ENCODE data around the gene SBNO1.
"Not testable (repeated sequence)": the region's sequence is repeated elsewhere in the genome, so short reads cannot be mapped to it uniquely, and the experiment has no call there.

The SBNO1 gene

GRCh38 chr12:123364532-123365024, at the start of gene SBNO1:
SBNO1 (minus strand) TSS chr12:123364847; CDS start chr12:123350441, 14,406 bp downstream.
- peak within 1 kb of the TSS; percentile 91 for H3K4me3 Mint-ChIP-seq
- peak within 1 kb of the TSS; percentile 95 for H3K27ac Mint-ChIP-seq
- no peaks in the 10 kb centered on the region for H3K27me3 Mint-ChIP-seq (ENCODE audit: low read depth)
- H3K9me3 Mint-ChIP-seq, result no peaks in the 10 kb centered on the region
- peaks cover 16% of the 10 kb centered on the region for H3K4me1 Mint-ChIP-seq (ENCODE audit: low read depth)
- H3K36me3 Mint-ChIP-seq (ENCODE audit: low read depth), result no peaks in the 10 kb centered on the region

GRCh38 chr12:123410041-123410412, 45.4 kb upstream of the SBNO1 start:
- H3K36me3 Mint-ChIP-seq (ENCODE audit: low read depth), result peaks cover 16% of the 10 kb centered on the region
- no peaks in the 10 kb centered on the region for H3K4me1 Mint-ChIP-seq (ENCODE audit: low read depth)
- no peak overlapping the region for H3K4me3 Mint-ChIP-seq
- H3K27ac Mint-ChIP-seq, result no peak overlapping the region
- no peaks in the 10 kb centered on the region for H3K9me3 Mint-ChIP-seq
- no peaks in the 10 kb centered on the region for H3K27me3 Mint-ChIP-seq (ENCODE audit: low read depth)

DNA sequence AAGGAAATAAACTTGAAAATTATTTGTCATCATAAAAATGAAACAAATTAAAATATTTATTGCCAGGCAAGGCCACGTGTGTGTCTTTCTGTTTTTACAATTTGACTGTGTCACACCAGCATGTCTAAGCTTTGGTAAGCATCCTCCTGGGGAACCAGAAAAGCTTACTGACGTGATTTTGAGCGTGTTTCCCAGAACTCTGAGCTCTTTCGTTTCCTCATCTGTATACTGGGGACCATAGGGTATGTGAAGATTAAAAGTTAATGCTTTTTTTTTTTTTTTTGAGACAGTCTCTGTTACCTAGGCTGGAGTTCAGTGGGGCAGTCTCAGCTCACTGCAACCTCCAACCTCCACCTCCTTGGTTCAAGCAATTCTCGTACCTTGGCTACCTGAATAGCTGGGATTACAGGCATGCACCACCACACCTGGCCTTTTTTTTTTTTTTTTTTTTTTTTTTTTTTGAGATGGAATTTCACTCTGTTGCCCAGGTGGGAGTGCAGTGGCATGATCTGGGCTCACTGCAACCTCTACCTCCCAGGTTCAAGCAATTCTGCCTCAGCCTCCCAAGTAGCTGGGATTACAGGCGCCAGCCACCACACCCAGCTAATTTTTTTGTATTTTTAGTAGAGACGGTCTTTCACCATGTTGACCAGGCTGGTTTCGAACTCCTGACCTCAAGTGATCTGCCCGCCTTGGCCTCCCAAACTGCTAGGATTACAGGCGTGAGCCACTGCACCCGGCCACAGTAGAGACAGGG, 44.8 kb upstream of the SBNO1 start:
- H3K4me3 Mint-ChIP-seq; H3K4me1 Mint-ChIP-seq (ENCODE audit: low read depth); H3K9me3 Mint-ChIP-seq; H3K27ac Mint-ChIP-seq; H3K27me3 Mint-ChIP-seq (ENCODE audit: low read depth): not testable (repeated sequence)
- H3K36me3 Mint-ChIP-seq (ENCODE audit: low read depth), result peaks cover 20% of the 10 kb centered on the region

DNA sequence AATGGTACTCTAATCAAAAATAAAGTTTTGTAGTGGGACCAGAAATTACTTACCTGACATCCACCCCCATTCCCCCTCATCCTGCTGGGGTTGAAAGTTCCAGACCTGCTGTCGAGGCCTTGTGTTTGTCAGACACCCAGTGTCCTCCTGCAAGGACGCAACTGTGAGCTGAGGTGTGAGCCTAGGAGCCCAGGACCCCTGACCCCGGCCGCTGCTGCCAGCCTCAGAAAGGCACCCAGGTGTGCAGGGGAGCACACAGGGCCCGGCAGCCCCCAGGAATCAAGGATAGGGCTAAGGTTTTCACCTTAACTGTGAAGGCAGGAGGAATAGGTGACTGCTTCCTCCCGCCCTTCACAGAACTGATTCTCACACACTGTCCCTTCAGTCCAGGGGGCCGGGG, 44.0 kb upstream of the SBNO1 start:
- H3K9me3 Mint-ChIP-seq; H3K4me3 Mint-ChIP-seq; H3K27me3 Mint-ChIP-seq (ENCODE audit: low read depth); H3K27ac Mint-ChIP-seq; H3K4me1 Mint-ChIP-seq (ENCODE audit: low read depth): not testable (repeated sequence)
- peaks cover 26% of the 10 kb centered on the region for H3K36me3 Mint-ChIP-seq (ENCODE audit: low read depth)

- not testable (repeated sequence) for H3K27ac Mint-ChIP-seq
- peaks cover 30% of the 10 kb centered on the region for H3K36me3 Mint-ChIP-seq (ENCODE audit: low read depth)
Observed at GRCh38 chr12:123407934-123408333, 43.3 kb upstream of the SBNO1 start.

DNA sequence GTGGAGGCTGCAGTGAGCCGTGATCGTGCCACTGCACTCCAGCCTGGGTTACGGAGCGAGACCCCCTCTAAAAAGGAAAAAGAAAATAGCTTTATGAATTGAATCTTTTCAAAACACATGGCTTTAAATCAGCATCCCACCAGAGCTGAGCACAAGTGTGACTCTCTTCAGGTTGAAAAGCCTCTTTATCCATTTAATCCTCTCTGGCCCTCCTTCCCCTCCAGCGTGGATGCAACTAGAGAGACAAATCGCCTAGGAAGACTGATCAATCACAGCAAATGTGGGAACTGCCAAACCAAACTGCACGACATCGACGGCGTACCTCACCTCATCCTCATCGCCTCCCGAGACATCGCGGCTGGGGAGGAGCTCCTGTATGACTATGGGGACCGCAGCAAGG, 42.6 kb upstream of the SBNO1 start:
- not testable (repeated sequence) for H3K27me3 Mint-ChIP-seq (ENCODE audit: low read depth); H3K4me3 Mint-ChIP-seq; H3K9me3 Mint-ChIP-seq; H3K4me1 Mint-ChIP-seq (ENCODE audit: low read depth); H3K27ac Mint-ChIP-seq
- H3K36me3 Mint-ChIP-seq (ENCODE audit: low read depth), result peaks cover 28% of the 10 kb centered on the region

More at GRCh38 chr12:123407934-123408333, 43.3 kb upstream of the SBNO1 start:
- H3K4me1 Mint-ChIP-seq (ENCODE audit: low read depth); H3K9me3 Mint-ChIP-seq; H3K27me3 Mint-ChIP-seq (ENCODE audit: low read depth); H3K4me3 Mint-ChIP-seq: not testable (repeated sequence)

DNA sequence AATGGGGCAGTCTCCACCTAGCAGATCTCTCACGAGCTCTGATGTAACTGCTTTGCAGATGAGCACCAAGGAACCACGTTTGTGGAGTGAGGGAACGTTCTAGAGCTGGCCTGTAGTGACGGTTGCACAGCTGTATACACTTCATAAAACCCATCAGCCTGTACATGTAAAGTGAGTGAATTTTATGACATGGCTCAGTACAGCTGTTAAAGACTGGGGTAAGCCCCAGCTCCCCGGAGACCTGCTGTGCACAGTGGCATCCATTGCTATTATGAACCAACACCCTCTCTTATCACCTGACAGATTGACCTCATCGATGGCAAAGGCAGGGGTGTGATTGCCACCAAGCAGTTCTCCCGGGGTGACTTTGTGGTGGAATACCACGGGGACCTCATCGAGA, 39.9 kb upstream of the SBNO1 start:
- no peak overlapping the region for H3K27ac Mint-ChIP-seq

GRCh38 chr12:123401753-123402683, 37.4 kb upstream of the SBNO1 start:
- peaks cover 1% of the 10 kb centered on the region for H3K4me1 Mint-ChIP-seq (ENCODE audit: low read depth)
- H3K27me3 Mint-ChIP-seq (ENCODE audit: low read depth), result no peaks in the 10 kb centered on the region
- no peaks in the 10 kb centered on the region for H3K9me3 Mint-ChIP-seq
- H3K36me3 Mint-ChIP-seq (ENCODE audit: low read depth), result peaks cover 25% of the 10 kb centered on the region
- no peak overlapping the region for H3K27ac Mint-ChIP-seq
- H3K4me3 Mint-ChIP-seq, result no peak overlapping the region

More for the DNA sequence above, 39.9 kb upstream of the SBNO1 start:
- no peaks in the 10 kb centered on the region for H3K9me3 Mint-ChIP-seq
- H3K4me3 Mint-ChIP-seq, result no peak overlapping the region
- peaks cover 23% of the 10 kb centered on the region for H3K36me3 Mint-ChIP-seq (ENCODE audit: low read depth)
- no peaks in the 10 kb centered on the region for H3K4me1 Mint-ChIP-seq (ENCODE audit: low read depth)
- H3K27me3 Mint-ChIP-seq (ENCODE audit: low read depth), result no peaks in the 10 kb centered on the region

DNA sequence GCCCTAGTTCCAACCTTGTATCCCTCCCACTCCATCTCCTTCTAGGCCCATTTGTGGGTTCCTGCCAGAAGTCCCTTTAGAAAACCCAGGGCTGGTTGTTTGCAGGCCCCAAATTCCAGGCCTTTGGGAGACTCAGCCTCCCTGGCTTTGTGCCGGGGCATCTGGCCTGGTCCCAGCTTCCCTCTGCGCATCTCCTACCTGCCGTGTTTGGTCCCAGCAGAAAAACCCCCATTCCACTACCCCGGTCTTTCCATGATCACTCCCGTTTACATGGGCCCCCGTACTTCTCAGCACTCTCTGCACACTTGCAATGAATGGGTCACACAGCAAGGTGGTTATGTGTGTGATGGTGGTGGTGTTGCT, 34.6 kb upstream of the SBNO1 start:
- H3K27me3 Mint-ChIP-seq (ENCODE audit: low read depth), result no peaks in the 10 kb centered on the region
- no peak overlapping the region for H3K27ac Mint-ChIP-seq
- H3K36me3 Mint-ChIP-seq (ENCODE audit: low read depth), result peaks cover 33% of the 10 kb centered on the region
- peaks cover 1% of the 10 kb centered on the region for H3K4me1 Mint-ChIP-seq (ENCODE audit: low read depth)
- no peak overlapping the region for H3K4me3 Mint-ChIP-seq
- no peaks in the 10 kb centered on the region for H3K9me3 Mint-ChIP-seq

DNA sequence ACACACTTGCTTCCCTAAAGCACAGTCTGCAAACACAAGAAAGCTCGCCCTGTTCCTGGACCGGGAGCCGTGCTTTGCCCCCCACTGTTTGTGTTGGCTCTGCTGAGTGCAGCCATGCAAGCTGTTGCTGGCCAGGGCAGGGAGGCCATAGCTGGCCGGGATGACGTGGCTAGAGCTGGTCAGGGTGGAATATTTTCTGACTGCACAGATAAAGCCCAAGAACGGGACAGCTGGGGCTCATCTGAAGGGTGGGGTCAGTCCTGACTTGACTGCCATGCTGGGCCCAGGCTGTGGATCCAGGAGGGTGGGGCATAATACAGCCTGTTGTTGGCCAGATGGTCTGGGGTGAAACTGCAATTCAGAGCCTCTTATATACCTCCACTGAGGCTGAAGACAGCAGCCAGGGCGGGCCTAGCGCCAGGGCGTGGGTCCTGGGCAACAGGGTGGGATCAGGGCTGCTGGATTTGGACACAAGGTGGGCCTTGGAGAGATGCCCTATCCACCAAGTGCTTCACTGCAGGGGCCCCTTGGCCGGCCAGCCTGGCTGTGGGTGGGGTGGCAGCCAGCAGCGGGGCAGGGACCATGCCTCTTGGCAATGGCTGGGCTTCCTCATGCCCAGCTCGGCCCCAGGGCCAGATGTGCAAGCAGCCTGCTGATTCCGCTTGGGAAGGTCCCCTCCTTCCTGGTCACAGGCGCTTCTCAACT, 34.1 kb upstream of the SBNO1 start:
- Mint-ChIP-seq H3K4me1 (ENCODE audit: low read depth) (peaks cover 1% of the 10 kb centered on the region), H3K36me3 (ENCODE audit: low read depth) (peaks cover 29% of the 10 kb centered on the region), H3K4me3 (no peak overlapping the region), H3K27me3 (ENCODE audit: low read depth) (no peaks in the 10 kb centered on the region), H3K9me3 (no peaks in the 10 kb centered on the region), H3K27ac (no peak overlapping the region)

- H3K4me1 Mint-ChIP-seq (ENCODE audit: low read depth), result peaks cover 4% of the 10 kb centered on the region
- H3K9me3 Mint-ChIP-seq, result no peaks in the 10 kb centered on the region
- no peak overlapping the region for H3K27ac Mint-ChIP-seq
- no peak overlapping the region for H3K4me3 Mint-ChIP-seq
- H3K27me3 Mint-ChIP-seq (ENCODE audit: low read depth), result no peaks in the 10 kb centered on the region
- H3K36me3 Mint-ChIP-seq (ENCODE audit: low read depth), result peaks cover 23% of the 10 kb centered on the region
Observed at GRCh38 chr12:123398177-123398549, 33.5 kb upstream of the SBNO1 start.

- Mint-ChIP-seq H3K36me3 (ENCODE audit: low read depth) (peaks cover 24% of the 10 kb centered on the region), H3K4me1 (ENCODE audit: low read depth) (peaks cover 6% of the 10 kb centered on the region), H3K4me3 (no peak overlapping the region), H3K27ac (no peak overlapping the region), H3K27me3 (ENCODE audit: low read depth) (no peaks in the 10 kb centered on the region), H3K9me3 (no peaks in the 10 kb centered on the region)
Observed at GRCh38 chr12:123397400-123397799, 32.8 kb upstream of the SBNO1 start.

DNA sequence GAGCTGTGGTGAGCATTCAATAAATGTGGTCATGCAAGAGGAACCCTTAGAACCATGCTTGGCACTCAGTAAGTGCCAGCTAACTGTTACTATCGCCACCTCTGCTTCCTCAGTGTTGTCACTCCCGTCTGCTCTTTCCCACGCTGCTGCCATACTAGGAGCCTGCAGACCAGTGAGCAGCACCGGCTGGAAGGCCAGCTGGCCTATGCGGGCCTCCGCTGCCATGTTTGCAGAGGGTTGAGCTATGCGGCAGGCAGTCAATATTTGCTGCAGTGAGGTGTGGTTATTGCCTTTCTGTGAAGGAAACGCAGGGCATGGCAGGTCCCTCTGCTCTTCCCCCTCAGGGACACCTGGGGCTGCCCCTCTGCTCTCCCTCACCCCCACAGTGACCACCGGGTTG, 32.3 kb upstream of the SBNO1 start:
- H3K4me1 Mint-ChIP-seq (ENCODE audit: low read depth), result peaks cover 6% of the 10 kb centered on the region
- no peaks in the 10 kb centered on the region for H3K27me3 Mint-ChIP-seq (ENCODE audit: low read depth)
- no peak overlapping the region for H3K4me3 Mint-ChIP-seq
- H3K9me3 Mint-ChIP-seq, result no peaks in the 10 kb centered on the region
- H3K27ac Mint-ChIP-seq, result no peak overlapping the region
- peaks cover 24% of the 10 kb centered on the region for H3K36me3 Mint-ChIP-seq (ENCODE audit: low read depth)

- no peak overlapping the region for H3K4me3 Mint-ChIP-seq
- H3K4me1 Mint-ChIP-seq (ENCODE audit: low read depth), result peaks cover 6% of the 10 kb centered on the region
- no peak overlapping the region for H3K27ac Mint-ChIP-seq
- H3K27me3 Mint-ChIP-seq (ENCODE audit: low read depth), result no peaks in the 10 kb centered on the region
- no peaks in the 10 kb centered on the region for H3K9me3 Mint-ChIP-seq
- peaks cover 28% of the 10 kb centered on the region for H3K36me3 Mint-ChIP-seq (ENCODE audit: low read depth)
Observed at GRCh38 chr12:123396543-123396942, 31.9 kb upstream of the SBNO1 start.

Data from T-helper 1 cell treated with Interleukin-12 subunit alpha and Interleukin-12 subunit beta and Interleukin-4 antibody, amounts not matched to agents 30 μg/mL and 1 μg/mL, for 36 hours (primary cell).